GM08714 (cell line): Measurements from ENCODE around the gene YPEL5.
"Not testable (repeated sequence)": the region's sequence is repeated elsewhere in the genome, so short reads cannot be mapped to it uniquely, and the experiment has no call there.

Experiments used
- H3K4me3 ChIP-seq: fragments of 200-500 bp; sonication (Bioruptor generic); 2 replicates; pipeline ENCODE4 v1.5.1; 2014; ENCODE audit warnings: mild to moderate bottlenecking, low read length, inconsistent platforms
- ZNF274 ChIP-seq: IDR thresholded peaks from 2 replicates; pipeline ENCODE4 v1.6.1; 2012; ENCODE audit warnings: mild to moderate bottlenecking, low read depth, low read length

Gene YPEL5

DNA sequence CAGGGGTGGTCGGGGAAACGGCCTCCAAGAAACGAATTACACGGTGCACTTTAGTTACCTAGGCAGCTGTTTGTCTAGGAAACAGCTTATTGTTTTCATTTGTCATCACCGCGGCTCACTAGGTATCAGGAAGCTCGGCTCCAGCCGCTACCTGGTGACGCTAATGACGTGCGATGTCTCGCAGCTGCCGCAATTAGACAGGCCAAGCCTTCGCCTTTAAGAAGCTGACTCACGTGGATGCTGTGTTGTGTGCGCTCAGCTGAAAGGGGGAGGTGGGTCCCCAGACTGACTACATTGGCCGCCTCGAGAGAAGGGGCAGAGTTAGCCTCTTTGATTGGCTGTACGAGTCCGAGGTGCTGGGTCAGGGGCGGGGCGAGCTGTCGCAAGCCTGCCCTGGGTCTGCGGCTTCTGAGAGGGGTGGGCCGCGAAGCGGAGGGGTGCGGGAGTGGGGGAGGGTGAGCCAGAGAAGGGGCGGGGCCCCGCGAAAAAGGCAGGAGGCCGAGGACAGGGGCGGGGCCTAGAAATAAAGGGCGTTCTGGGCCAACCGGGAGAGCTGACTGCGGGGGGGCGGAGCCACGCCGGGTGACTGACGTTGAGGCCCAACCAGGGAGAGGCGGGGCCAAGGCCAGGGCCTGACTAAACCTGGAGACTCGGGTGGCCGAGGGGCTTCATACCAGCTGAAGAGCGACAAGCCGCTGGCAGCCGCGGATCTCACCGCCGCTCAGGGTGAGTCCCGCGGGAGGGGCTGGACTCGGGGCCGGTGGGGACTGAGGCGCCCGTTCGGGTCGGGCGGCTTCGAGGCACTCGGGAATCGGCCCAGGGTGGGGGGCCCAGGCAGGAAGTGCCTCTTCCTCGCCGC is at the start of gene YPEL5:
Gene YPEL5 (plus strand): TSS at position 671 of the 859 bp plus-strand sequence. CDS start 9,645 bp downstream, outside the sequence.
- peak within 1 kb of the TSS; percentile 93 for H3K4me3 ChIP-seq
- TF ChIP-seq ZNF274 = no peak

DNA sequence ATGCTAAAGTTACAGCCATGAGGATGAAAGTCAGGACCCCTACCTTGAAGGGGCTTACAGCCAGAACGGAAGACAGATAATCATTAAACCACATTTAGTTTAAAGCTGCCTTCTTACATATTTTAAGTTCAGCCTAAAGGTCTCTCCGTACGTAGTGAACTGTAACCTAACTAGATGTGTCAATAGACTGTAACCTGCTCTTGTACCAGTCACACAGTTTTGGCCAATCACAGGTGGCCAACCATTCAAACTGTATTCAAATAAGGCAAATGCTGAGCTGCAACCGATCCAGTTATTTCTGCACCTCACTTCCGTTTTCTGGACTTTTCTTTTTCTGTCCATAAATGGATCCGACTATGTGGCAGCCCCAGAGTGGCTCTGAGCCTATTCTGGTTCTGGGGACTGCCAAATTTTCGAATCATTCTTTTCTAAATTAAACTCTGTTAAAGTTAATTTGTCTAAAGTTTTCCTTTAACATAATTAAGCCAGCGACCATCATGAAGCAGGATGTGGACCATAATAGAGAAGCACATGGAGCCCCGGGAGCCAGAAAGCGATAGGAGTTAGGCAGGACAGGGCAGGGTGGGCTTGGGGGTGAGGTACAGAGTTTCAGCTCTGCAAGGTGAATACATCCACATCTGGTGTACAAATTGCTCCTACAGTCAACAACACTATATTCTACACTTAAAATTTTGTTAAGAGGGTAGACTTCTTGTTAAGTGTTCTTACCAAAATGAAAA is 48.4 kb upstream of the YPEL5 start:
- H3K4me3 ChIP-seq = no peak overlapping the region
- no peak for TF ChIP-seq ZNF274

DNA sequence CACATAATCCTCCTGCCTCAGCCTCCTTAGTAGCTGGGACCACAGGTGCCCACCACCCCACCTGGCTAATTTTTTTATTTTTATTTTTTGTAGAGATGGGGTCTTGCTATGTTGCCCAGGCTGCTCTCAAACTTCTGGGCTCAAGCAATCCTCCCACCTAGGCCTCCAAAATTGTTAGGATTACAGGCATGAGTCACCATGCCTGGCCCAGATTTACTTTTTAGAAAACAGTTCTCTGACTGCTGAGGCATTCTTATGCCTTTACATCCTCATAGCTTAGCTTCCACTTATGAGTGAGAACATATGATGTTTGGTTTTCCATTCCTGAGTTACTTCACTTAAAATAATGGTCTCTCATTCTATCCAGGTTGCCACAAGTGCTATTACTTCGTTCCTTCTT is 47.4 kb upstream of the YPEL5 start:
- H3K4me3 ChIP-seq = not testable (repeated sequence)

GRCh38 chr2:30100691-30101090 is 46.1 kb upstream of the YPEL5 start:
- not testable (repeated sequence) for H3K4me3 ChIP-seq

GRCh38 chr2:30104307-30104706 is 42.5 kb upstream of the YPEL5 start:
- no peak overlapping the region for H3K4me3 ChIP-seq
- TF ChIP-seq ZNF274 = no peak

- no peak for TF ChIP-seq ZNF274
- H3K4me3 ChIP-seq = no peak overlapping the region
These were observed 41.3 kb upstream of the YPEL5 start for GRCh38 chr2:30105556-30105955.

GRCh38 chr2:30106543-30106942 is 40.3 kb upstream of the YPEL5 start:
- no peak for TF ChIP-seq ZNF274
- H3K4me3 ChIP-seq = no peak overlapping the region

DNA sequence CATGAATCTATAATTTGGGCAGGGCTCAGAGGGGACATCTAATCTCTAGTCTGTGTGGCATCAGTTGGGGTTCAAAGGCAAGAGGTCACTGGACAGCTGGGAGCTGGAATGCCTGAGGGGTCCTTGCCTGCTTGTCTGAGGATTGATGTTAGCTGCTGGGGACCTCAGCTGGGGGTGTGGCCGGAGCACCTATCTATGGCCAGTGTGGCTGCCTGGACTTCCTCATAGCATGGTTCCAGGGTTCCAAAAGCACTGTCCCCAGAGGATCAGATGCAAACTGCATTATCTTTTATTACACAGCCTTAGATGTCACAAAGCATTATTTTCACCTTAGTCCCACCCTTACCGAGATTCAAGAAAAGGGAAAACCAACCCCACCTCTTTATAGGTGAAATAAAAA is 38.6 kb upstream of the YPEL5 start:
- TF ChIP-seq ZNF274 = no peak
- H3K4me3 ChIP-seq = no peak overlapping the region

- no peak overlapping the region for H3K4me3 ChIP-seq
- TF ChIP-seq ZNF274 = no peak
These were observed 38.0 kb upstream of the YPEL5 start for GRCh38 chr2:30108851-30109250.

DNA sequence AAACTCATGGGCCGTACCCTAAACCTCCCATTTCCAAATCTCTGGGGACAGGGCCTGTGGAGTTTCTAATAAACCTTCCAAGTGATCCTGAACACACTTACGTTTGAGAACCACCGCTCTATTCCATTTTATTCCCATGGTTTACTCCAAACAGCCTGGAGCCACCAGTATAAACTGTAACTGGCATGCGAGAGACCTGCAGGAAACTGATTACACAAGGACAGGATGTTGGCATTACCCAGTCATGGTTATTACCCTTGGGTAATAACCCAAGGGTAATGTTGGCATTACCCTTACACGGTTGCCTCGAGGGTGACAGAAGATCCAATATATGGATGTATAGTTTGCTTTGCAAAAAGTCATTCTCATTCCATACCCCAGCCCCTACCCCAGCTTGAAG is 37.0 kb upstream of the YPEL5 start:
- no peak for TF ChIP-seq ZNF274
- H3K4me3 ChIP-seq = no peak overlapping the region

DNA sequence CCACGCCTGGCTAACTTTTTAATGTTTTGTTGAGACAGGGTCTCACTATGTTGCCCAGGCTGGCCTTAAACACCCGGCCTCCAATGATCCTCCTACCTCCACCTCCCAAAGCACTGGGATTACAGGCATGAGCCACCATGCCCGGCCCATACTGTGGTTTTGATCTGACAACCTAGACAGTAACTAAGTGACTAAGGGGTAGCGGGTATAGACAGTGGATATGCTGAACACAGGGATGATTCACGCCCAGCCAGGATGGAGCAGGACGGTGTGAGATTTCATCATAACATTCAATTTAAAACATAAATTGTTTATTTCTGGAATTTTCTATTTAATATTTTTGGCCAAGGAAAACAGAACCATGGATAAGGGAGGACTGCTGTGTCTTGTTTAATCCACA is 36.0 kb upstream of the YPEL5 start:
- no peak overlapping the region for H3K4me3 ChIP-seq
- TF ChIP-seq ZNF274 = no peak

DNA sequence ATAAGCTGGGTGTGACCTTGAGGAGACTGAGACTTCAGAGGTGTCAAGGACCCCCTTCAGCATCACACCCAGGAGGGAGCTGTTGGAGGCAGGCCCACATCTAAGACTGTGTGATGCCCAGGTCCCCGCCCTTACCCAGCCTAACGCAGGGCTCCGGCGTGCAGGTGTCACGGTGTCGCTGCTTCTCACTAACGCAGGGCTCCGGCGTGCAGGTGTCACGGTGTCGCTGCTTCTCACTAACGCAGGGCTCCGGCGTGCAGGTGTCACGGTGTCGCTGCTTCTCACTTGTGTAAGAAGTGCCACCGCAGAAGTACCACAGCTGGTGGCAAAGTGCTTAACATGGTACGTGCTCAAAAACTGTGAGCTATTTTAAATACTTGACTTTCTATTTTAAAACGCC is 35.6 kb upstream of the YPEL5 start:
- H3K4me3 ChIP-seq = not testable (repeated sequence)

- H3K4me3 ChIP-seq = no peak overlapping the region
- TF ChIP-seq ZNF274 = no peak
These were observed 34.2 kb upstream of the YPEL5 start for GRCh38 chr2:30112561-30112960.

DNA sequence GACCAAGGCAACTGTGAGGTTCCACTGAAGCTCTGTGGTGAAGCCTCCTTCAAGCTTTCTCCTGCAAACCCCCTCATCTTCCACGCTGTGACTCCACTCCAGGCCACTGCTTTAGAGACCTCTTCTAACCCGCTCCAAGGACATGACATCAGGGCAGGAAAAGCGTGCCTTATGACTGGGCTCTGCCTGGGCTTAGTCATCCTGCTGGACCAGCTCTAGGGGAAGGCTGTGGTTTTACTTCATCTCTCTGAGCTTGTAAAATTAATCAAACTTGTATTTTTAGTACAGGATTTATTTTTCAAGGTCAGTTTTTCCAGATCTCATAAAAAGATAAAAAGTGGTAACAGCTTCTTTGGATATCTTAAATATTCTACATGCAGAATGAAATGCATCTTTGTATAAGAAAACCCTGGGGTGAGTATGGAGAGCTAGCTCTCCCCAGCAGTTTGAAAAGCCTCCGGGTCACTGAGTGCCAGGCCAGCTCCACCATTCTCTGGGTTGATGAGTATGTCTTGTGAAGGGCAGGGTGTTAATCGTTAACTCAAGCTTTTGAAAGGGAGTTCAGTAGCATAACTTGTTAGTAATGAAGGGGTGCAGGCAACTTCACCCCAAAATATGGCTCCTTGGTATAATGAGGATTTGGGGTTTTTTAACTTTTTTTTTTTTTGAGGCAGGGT is 33.1 kb upstream of the YPEL5 start:
- no peak for TF ChIP-seq ZNF274
- no peak overlapping the region for H3K4me3 ChIP-seq
